H54 (cell line): Measurements from ENCODE around the gene BLVRA.

Experiments
- DNase-seq: peaks from one replicate; pipeline ENCODE4 v3.0.0; 2011; ENCODE audit warnings: low spot score, mixed read lengths; ENCODE audit not compliant: insufficient read length
- FAIRE-seq: peaks from 3 replicates; lab custom pipeline; 2011; peaks lifted over from hg19 to GRCh38; lab: Jason Lieb, UNC
- POLR2A ChIP-seq: IDR thresholded peaks from 2 replicates; pipeline ENCODE4 v1.6.1; 2011; ENCODE audit warnings: low read depth, mild to moderate bottlenecking, low read length

Gene BLVRA

GRCh38 chr7:43757073-43757720, 1.3 kb upstream of the BLVRA start:
- TF ChIP-seq POLR2A: no peak
- DNase-seq (no peak), FAIRE-seq (no peak)

- FAIRE-seq (no peak), DNase-seq (peak; percentile 71)
- no peak for TF ChIP-seq POLR2A
Observed at GRCh38 chr7:43758822-43759683, 573 bp downstream of the BLVRA start.

DNA sequence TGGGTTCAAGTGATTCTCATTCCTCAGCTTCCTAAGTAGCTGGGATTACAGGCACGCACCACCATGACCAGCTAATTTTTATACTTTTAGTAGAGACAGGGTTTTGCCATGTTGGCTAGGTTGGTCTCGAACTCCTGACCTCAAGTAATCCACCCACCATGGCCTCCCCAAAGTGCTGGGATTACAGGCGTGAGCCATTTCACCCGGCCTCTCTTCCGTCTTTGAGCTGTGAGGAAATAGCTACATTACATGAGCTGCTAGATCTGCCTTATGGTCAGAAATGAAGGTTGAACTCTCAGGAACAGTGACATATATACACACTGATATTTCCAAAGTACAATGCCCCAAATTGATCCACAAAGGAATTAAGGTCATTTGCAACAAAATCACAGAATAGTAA, 2.4 kb downstream of the BLVRA start:
- no peak for TF ChIP-seq POLR2A
- FAIRE-seq (no peak), DNase-seq (no peak)

DNA sequence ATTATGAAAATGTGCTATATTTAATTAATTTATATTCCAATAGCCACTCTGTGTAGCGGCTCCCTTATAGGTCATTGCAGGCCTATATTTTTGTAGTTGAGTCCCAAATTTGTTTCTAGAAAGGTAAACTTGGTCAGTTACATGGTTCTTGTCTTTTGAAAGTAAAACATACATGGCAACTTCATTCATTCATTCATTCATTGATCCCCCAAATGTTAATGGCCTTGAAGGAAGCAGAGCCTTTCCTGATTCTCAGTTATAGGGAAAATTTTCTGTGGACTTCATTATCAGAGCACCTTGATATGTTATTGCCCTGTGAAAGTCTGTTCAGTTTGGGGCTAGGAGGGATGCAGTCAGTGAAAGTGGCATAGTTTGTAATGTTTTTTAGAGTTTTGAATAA, 2.9 kb downstream of the BLVRA start:
- DNase-seq: no peak
- TF ChIP-seq POLR2A: no peak
- no peak for FAIRE-seq

DNA sequence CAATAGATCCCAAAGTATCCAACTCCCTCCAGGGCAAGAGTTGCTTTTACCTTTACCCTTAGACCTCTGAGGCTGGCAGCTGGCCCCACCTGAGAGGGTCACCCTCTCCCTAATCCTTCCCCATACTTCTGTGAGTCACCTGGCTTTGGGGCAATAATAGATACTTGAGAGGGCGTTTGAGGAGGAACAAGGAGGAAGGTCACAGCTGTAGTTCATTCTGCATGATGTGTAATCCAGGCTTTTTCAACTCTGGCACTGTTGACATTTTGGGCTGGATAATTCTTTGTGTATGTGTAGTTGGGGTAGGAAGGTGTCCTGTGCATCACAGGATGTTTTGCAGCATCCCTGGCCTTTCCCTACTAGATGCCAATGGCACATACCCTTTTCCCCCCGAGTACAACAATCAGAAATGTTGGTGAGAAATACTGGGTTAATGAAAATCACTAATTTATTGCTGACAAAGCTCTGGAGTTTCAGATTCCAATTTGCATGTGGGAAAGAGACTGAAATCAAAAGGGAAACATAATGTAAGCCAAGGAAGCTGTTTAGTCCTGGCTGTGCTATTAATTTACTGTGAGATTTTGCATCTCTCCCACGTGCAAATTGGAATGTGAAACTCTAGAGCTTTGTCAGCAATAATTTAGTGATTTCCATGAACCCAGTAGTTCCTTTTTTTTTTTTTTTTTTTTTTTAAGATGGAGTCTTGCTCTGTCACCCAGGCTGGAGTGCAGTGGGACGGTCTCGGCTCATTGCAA, 3.6 kb downstream of the BLVRA start:
- no peak for TF ChIP-seq POLR2A
- no peak for FAIRE-seq
- DNase-seq: no peak

DNA sequence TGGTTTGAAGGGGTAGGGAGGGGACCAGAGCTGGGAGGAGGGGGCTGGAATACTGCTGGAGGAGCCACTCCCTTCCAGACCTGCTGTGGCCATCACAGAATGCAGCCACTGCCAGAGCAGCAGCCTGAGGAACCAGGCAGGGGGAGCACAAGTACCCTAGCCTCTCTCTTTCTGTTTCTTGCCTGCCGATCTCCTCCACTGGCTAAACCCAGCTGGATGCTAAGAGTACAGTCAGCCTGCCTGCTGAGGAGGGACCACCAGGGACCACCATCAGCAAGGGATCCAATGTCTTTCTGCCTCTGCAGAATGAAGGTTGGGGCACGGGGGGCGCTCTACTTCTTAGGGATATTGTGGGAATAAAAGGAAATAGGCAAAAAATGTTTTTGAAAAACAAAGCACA, 4.7 kb downstream of the BLVRA start:
- TF ChIP-seq POLR2A: no peak
- no peak for FAIRE-seq
- DNase-seq: no peak

GRCh38 chr7:43764039-43764761, 5.7 kb downstream of the BLVRA start:
- FAIRE-seq: no peak
- TF ChIP-seq POLR2A: no peak
- DNase-seq: no peak

- no peak for FAIRE-seq
- no peak for TF ChIP-seq POLR2A
- DNase-seq: no peak
Observed at GRCh38 chr7:43764807-43765491, 6.5 kb downstream of the BLVRA start.

- DNase-seq (no peak), FAIRE-seq (no peak)
- no peak for TF ChIP-seq POLR2A
Observed at GRCh38 chr7:43766564-43766963, 8.1 kb downstream of the BLVRA start.

DNA sequence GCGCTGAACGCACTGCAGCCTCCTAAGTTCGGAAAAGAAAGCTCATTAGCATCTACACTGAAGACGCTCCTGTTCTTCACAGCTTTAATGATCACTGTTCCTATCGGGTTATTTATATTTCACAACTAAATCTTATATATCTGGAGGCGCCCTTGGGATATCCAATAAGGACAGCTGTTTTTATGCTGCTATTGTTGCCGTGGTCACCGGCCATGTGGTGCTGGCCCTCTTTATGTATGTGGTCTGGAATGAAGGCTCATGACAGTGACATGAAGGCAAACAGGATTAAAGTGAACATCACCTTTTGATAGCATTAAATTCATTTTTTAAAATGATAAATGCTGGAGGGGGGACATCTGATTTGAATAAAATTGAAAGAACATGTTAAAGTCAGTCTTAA, 8.8 kb downstream of the BLVRA start:
- no peak for FAIRE-seq
- no peak for TF ChIP-seq POLR2A
- no peak for DNase-seq

DNA sequence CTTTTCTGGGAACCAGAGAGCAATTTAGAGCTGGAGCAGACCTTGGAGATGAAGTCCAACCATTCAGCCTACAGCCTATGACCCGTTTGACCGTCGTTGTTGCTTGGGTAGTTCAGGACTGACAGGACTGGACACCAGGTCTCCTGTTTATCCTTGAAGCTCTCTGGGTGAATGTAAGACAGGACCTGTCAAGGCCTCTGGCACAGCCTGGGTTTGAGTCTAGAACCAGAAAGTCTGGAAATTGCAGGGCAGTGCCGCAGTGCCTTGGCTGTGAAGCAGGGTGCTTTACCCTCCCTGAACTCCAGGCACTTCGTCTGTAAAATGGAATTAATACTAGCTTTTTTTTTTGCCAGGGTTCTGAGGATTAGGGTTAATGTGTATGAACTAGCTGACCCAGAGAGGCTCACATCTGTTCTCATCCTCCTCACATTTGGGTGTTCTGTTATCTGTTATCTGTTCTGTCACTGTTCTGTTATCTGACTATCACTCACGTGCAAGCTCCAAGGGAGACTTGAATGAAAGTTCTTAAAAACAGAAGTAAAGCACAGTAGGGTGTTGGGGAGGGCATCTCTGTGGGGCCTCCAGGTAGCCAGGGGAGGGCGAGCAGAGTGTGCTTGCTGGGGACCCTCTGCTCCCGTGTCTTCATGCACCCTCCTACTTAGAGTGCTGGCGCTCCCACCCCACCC, 9.9 kb downstream of the BLVRA start:
- TF ChIP-seq POLR2A: no peak
- FAIRE-seq: no peak
- no peak for DNase-seq

GRCh38 chr7:43768887-43769272, 10.4 kb downstream of the BLVRA start:
- TF ChIP-seq POLR2A: no peak
- no peak for FAIRE-seq
- DNase-seq: no peak

DNA sequence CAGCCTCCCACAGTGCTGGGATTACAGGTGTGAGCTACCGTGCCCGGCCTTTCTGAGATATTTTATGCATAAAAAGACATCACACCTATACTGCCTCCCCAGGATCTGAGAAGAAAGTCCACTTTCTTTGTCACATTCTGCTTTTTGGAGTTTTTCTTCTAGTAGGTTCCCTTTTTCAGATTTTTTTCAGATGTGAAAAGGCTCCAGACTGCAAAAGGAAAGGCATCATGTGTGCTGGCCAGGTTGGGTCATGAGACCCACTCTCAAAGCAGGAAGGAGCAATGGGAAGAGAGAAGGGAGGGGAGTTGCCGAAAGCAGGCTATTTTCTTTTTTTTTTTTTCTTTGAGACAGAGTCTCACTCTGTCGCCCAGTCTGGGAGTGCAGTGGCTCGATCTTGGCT, 10.8 kb downstream of the BLVRA start:
- no peak for DNase-seq
- FAIRE-seq: no peak
- TF ChIP-seq POLR2A: no peak
